ENCODE results near the gene RAB11FIP3. TPM values are rescaled to one million over a fixed set of nuclear protein-coding genes. Genes with fewer than 3 reads are reported as not detected.
"Not testable (repeated sequence)": the region's sequence is repeated elsewhere in the genome, so short reads cannot be mapped to it uniquely, and the experiment has no call there.

Gene RAB11FIP3
- total RNA-seq, 1 donor from 2014 or later, result 5.2 TPM

DNA sequence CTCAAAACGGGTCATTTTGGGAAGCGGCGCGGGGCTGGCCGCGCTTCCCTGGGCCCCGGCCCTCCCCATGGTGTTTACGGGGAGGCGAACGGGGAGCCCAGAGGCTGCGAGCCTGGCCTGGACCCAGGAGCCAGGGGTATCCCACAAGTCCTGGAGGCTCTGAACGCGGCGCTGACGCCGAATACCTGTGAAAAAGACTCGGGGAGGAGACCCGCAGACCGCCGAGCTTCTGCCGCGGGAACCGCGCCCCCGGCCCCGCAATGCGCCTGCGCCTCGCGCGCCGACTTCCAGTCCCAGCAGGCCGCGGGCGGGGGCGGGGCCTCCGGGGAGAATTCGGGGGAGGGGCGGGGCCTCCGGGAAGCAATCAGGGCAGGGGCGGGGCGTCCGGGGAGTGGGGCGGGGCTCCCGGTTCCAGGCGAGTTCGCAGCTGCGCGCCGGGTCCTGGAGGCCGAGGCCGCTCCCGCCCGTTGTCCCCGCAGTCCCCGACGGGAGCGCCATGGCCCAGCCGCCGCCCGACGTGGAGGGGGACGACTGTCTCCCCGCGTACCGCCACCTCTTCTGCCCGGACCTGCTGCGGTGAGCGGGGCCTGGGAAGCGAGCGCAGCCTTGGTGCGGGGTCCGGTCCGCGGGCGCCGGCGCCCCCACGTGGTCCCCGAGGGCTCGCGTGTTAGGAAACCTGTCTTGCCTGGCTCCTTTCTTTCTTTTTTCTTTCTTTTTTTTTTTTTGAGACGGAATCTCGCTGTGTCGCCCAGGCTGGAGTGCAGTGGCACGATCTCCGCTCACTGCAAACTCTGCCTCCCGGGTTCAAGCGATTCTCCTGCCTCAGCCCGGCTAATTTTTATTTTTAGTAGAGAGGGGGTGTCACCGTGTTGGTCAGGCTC, 23.7 kb upstream of the RAB11FIP3 start, which contains the start of gene DECR2:
TSS of gene DECR2 (plus strand) at position 418 of the 881 bp plus-strand sequence. CDS start at position 497, 79 bp downstream.
- Histone ChIP-seq H3K36me3 (ENCODE audit: control insufficient read depth in 3 of 3, insufficient read depth in 3 of 3, low read length in 3 of 3) (peaks cover 9 to 11% (median 9%) of the 10 kb centered on the region in 3 donors), H3K27ac (ENCODE audit: low read depth, low read length) (peak within 1 kb of the TSS; percentile 84), H3K9me3 (ENCODE audit: control insufficient read depth in 3 of 3, low read length in 3 of 3) (no peaks in the 10 kb centered on the region), H3K9ac (ENCODE audit: low read depth in 1 of 3, low read length in 3 of 3) (peak within 1 kb of the TSS; percentile 85 to 91 (median 86)), H3K27me3 (ENCODE audit: control insufficient read depth in 3 of 3, insufficient read depth in 3 of 3, low read length in 3 of 3) (no peaks in the 10 kb centered on the region), H3K4me3 (ENCODE audit: low read length in 3 of 3) (peak within 1 kb of the TSS; percentile 78 to 88 (median 87)), H3K4me1 (ENCODE audit: control insufficient read depth in 3 of 3, insufficient read depth in 3 of 3, low read length in 3 of 3) (peaks cover 16 to 29% (median 20%) of the 10 kb centered on the region in 3 donors)

DNA sequence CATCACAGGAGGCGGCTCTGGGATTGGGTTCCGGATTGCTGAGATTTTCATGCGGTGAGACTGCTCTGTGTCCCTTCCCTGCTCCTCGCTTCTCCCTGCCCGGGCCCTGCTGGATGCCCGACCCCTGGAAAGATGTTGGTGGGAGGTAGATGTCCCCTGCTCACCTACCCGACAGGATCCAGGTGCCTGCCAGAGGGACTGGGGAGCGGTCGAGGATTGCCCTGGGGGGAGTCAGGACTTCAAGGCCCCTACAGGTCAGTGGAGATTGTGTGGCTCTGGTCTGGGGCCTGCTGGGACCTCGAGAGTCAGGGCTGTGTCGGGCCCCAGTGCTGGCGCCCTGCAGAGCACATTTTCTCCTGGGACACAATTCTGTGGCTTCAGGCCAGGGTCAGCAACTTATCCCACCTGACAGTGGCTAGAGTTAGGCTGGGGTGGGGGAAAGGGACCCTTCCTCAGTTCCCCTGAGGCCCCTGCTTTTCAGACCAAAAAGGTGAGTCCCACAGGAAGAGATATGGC, 20.4 kb upstream of the RAB11FIP3 start:
- Histone ChIP-seq H3K27ac (ENCODE audit: low read depth, low read length) (no peak overlapping the region), H3K4me3 (ENCODE audit: low read length in 3 of 3) (no peak overlapping the region), H3K36me3 (ENCODE audit: control insufficient read depth in 3 of 3, insufficient read depth in 3 of 3, low read length in 3 of 3) (peaks cover 3 to 9% (median 6%) of the 10 kb centered on the region in 3 donors), H3K9ac (ENCODE audit: low read depth in 1 of 3, low read length in 3 of 3) (no peak overlapping the region), H3K27me3 (ENCODE audit: control insufficient read depth in 3 of 3, insufficient read depth in 3 of 3, low read length in 3 of 3) (no peaks in the 10 kb centered on the region), H3K4me1 (ENCODE audit: control insufficient read depth in 3 of 3, insufficient read depth in 3 of 3, low read length in 3 of 3) (peaks cover 4 to 7% (median 5%) of the 10 kb centered on the region in 3 donors), H3K9me3 (ENCODE audit: control insufficient read depth in 3 of 3, low read length in 3 of 3) (no peaks in the 10 kb centered on the region)

DNA sequence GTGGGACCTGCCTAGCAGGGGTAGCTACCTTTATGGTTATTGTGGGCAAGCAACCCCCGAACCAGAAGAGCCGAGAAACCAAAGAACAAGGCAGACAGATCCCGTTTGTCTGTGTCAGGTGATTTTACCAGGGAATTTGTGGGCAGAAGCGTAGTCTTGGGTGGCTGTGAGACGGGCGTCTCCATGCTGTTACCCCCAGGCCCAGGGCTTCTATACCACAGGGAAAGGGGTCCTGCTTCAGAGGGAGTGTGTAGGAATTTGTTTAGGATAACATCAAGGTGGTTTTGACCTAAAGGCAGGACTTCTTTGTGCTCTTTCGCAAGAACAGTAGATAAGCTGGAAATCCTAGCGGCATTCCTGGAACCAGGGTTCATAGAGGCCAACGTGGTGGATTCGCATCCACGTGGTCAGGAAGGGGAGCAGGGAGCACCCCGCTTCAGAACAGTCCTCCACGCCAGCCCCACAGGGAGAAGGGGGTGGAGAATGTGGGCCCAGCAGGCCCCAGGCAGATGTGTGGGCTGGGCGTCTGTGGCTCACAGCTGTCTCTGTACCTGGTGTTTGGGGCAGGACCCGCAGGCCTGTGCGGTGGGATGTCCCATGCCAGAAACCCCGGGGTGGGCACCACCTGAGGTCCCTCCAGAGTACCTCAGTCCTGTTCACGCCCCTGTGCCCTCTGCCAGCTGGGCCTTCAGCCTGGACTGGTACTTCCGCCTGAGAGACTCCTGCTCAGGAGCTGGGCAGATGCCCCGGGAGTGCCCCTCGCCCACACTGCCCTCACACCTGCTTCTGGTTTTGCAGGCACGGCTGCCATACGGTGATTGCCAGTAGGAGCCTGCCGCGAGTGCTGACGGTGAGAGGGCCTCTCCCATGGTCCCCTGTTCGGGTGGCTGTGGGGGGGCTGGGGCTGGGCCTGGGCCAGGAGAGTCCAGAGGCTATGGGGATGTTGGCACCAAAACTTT, 19.6 kb upstream of the RAB11FIP3 start:
- no peak overlapping the region for H3K27ac ChIP-seq (ENCODE audit: low read depth, low read length)
- H3K9me3 ChIP-seq (ENCODE audit: control insufficient read depth in 3 of 3, low read length in 3 of 3), result no peaks in the 10 kb centered on the region
- no peak overlapping the region for H3K4me3 ChIP-seq (ENCODE audit: low read length in 3 of 3)
- H3K36me3 ChIP-seq (ENCODE audit: control insufficient read depth in 3 of 3, insufficient read depth in 3 of 3, low read length in 3 of 3), result peaks cover 0 to 9% (median 5%) of the 10 kb centered on the region in 3 donors
- H3K27me3 ChIP-seq (ENCODE audit: control insufficient read depth in 3 of 3, insufficient read depth in 3 of 3, low read length in 3 of 3), result no peaks in the 10 kb centered on the region
- no peak overlapping the region for H3K9ac ChIP-seq (ENCODE audit: low read depth in 1 of 3, low read length in 3 of 3)
- peaks cover 0 to under 1% (median 0%) of the 10 kb centered on the region in 3 donors for H3K4me1 ChIP-seq (ENCODE audit: control insufficient read depth in 3 of 3, insufficient read depth in 3 of 3, low read length in 3 of 3)

DNA sequence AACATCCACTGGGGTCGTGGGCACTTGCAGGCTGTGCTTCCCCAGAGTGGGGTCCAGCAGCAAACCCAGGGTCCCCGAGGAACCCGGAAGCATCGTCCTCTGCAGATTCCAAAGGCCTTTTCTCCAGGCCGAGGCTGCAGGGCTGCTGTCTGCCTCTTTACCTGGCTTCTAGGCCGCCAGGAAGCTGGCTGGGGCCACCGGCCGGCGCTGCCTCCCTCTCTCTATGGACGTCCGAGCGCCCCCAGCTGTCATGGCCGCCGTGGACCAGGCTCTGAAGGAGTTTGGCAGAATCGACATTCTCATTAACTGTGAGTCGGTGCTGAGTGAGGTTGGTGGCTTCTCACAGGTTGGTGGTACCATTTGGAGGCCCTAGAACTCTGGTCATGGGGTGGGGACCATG, 18.2 kb upstream of the RAB11FIP3 start:
- Histone ChIP-seq H3K9ac (ENCODE audit: low read depth in 1 of 3, low read length in 3 of 3) (no peak overlapping the region), H3K27me3 (ENCODE audit: control insufficient read depth in 3 of 3, insufficient read depth in 3 of 3, low read length in 3 of 3) (no peaks in the 10 kb centered on the region), H3K9me3 (ENCODE audit: control insufficient read depth in 3 of 3, low read length in 3 of 3) (no peaks in the 10 kb centered on the region), H3K4me1 (ENCODE audit: control insufficient read depth in 3 of 3, insufficient read depth in 3 of 3, low read length in 3 of 3) (no peaks in the 10 kb centered on the region), H3K36me3 (ENCODE audit: control insufficient read depth in 3 of 3, insufficient read depth in 3 of 3, low read length in 3 of 3) (peaks cover 11 to 20% (median 16%) of the 10 kb centered on the region in 3 donors), H3K4me3 (ENCODE audit: low read length in 3 of 3) (no peak overlapping the region), H3K27ac (ENCODE audit: low read depth, low read length) (no peak overlapping the region)

GRCh38 chr16:410516-411178, 14.8 kb upstream of the RAB11FIP3 start:
- no peaks in the 10 kb centered on the region for H3K27me3 ChIP-seq (ENCODE audit: control insufficient read depth in 3 of 3, insufficient read depth in 3 of 3, low read length in 3 of 3)
- no peak overlapping the region for H3K27ac ChIP-seq (ENCODE audit: low read depth, low read length)
- H3K36me3 ChIP-seq (ENCODE audit: control insufficient read depth in 3 of 3, insufficient read depth in 3 of 3, low read length in 3 of 3), result peaks cover 11 to 20% (median 16%) of the 10 kb centered on the region in 3 donors
- no peaks in the 10 kb centered on the region for H3K9me3 ChIP-seq (ENCODE audit: control insufficient read depth in 3 of 3, low read length in 3 of 3)
- no peaks in the 10 kb centered on the region for H3K4me1 ChIP-seq (ENCODE audit: control insufficient read depth in 3 of 3, insufficient read depth in 3 of 3, low read length in 3 of 3)
- H3K9ac ChIP-seq (ENCODE audit: low read depth in 1 of 3, low read length in 3 of 3), result no peak overlapping the region
- no peak overlapping the region for H3K4me3 ChIP-seq (ENCODE audit: low read length in 3 of 3)

DNA sequence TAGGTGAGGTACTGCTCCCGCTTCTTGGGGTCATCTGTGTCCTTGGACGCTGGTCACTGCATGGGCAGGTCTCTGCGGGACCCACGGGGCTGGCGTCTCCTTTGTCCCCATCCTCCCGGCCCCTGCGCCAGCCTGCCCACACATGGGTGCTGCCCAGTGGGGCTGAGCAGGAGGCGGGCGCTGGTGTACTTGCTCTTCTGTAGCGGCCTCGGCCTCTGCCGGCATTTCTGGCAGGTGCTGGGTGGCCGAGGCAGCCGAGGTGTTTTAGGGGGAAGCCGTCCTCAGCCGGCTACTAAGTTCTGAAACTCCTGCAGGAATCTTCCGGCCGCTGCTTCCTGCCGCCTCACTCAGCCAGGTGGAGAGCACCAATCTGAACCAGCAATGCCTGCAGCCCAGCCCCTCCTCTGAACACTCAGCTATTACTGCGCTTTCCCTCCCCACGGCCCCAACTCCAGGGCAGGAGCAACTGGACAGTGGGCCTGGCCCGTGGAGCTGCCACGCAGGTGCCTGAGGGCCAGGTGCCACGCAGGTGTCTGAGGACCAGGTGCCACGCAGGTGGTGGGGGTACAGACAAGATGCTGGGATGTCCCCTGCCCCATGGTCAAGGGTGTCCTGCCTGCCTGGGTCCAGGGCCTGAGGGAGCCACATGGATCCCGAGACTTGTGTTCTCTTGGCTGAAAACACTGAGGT, 13.7 kb upstream of the RAB11FIP3 start:
- no peak overlapping the region for H3K9ac ChIP-seq (ENCODE audit: low read depth in 1 of 3, low read length in 3 of 3)
- H3K27ac ChIP-seq (ENCODE audit: low read depth, low read length), result no peak overlapping the region
- H3K4me1 ChIP-seq (ENCODE audit: control insufficient read depth in 3 of 3, insufficient read depth in 3 of 3, low read length in 3 of 3), result no peaks in the 10 kb centered on the region
- no peaks in the 10 kb centered on the region for H3K27me3 ChIP-seq (ENCODE audit: control insufficient read depth in 3 of 3, insufficient read depth in 3 of 3, low read length in 3 of 3)
- peaks cover 11 to 20% (median 16%) of the 10 kb centered on the region in 3 donors for H3K36me3 ChIP-seq (ENCODE audit: control insufficient read depth in 3 of 3, insufficient read depth in 3 of 3, low read length in 3 of 3)
- H3K4me3 ChIP-seq (ENCODE audit: low read length in 3 of 3), result no peak overlapping the region
- H3K9me3 ChIP-seq (ENCODE audit: control insufficient read depth in 3 of 3, low read length in 3 of 3), result no peaks in the 10 kb centered on the region

GRCh38 chr16:414395-415169, 10.9 kb upstream of the RAB11FIP3 start:
- no peak overlapping the region for H3K4me3 ChIP-seq (ENCODE audit: low read length in 3 of 3)
- H3K4me1 ChIP-seq (ENCODE audit: control insufficient read depth in 3 of 3, insufficient read depth in 3 of 3, low read length in 3 of 3), result no peaks in the 10 kb centered on the region
- H3K27me3 ChIP-seq (ENCODE audit: control insufficient read depth in 3 of 3, insufficient read depth in 3 of 3, low read length in 3 of 3), result no peaks in the 10 kb centered on the region
- H3K27ac ChIP-seq (ENCODE audit: low read depth, low read length), result no peak overlapping the region
- no peaks in the 10 kb centered on the region for H3K9me3 ChIP-seq (ENCODE audit: control insufficient read depth in 3 of 3, low read length in 3 of 3)
- peaks cover 11 to 19% (median 13%) of the 10 kb centered on the region in 3 donors for H3K36me3 ChIP-seq (ENCODE audit: control insufficient read depth in 3 of 3, insufficient read depth in 3 of 3, low read length in 3 of 3)
- H3K9ac ChIP-seq (ENCODE audit: low read depth in 1 of 3, low read length in 3 of 3), result no peak overlapping the region

GRCh38 chr16:415170-415498, 10.3 kb upstream of the RAB11FIP3 start:
- H3K27ac ChIP-seq (ENCODE audit: low read depth, low read length); H3K9me3 ChIP-seq (ENCODE audit: control insufficient read depth in 3 of 3, low read length in 3 of 3); H3K4me3 ChIP-seq (ENCODE audit: low read length in 3 of 3); H3K4me1 ChIP-seq (ENCODE audit: control insufficient read depth in 3 of 3, insufficient read depth in 3 of 3, low read length in 3 of 3); H3K27me3 ChIP-seq (ENCODE audit: control insufficient read depth in 3 of 3, insufficient read depth in 3 of 3, low read length in 3 of 3); H3K9ac ChIP-seq (ENCODE audit: low read depth in 1 of 3, low read length in 3 of 3): not testable (repeated sequence)
- H3K36me3 ChIP-seq (ENCODE audit: control insufficient read depth in 3 of 3, insufficient read depth in 3 of 3, low read length in 3 of 3), result peaks cover 11 to 13% (median 13%) of the 10 kb centered on the region in 3 donors

Data from skeletal muscle tissue (tissue), 4 donors.